Gastrocnemius medialis (tissue), 4 donors: ENCODE measurements around the gene TM4SF1.

Source experiments
- POLR2A ChIP-seq, 2 donors: fragments of 450-650 bp; IDR thresholded peaks; one replicate each; pipeline ENCODE4 v1.6.1; 2017; ENCODE audit warnings: antibody characterized with exemption in 2 of 2, mild to moderate bottlenecking in 2 of 2, moderate library complexity in 2 of 2
- TF ChIP-seq, protein P1 (sequence below), 5 experiments: fragments of 450-650 bp in 3 of 5; fragments of 200-600 bp in 2 of 5; sonication (generic) in 2 of 5; IDR thresholded peaks in 4 of 5; conservative IDR thresholded peaks in 1 of 5; 1 replicate in 4 of 5; 2 replicates in 1 of 5; pipeline ENCODE4 v1.5.1; 2016 to 2019; ENCODE audit warnings: antibody characterized with exemption in 5 of 5, mild to moderate bottlenecking in 3 of 5, moderate library complexity in 3 of 5

DNA sequence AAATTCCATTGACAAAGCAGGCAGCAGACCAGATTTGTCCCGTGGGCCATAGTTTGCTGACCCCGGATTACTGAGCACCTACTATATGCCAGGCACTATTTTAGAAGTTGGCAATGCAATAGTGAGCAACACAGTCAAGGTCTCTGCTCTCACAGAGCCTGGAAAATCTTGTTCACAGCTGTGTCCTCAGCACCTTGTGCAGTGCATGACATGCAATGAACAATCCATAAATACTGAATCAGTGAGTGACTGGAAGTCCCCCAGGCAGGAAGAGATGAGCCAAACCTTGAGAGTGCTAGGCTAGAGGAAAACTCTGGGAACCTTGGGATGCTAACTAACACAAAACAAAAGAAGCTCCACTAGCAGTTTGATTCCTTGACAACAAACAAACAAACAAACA is 14.4 kb downstream of the TM4SF1 start:
- TF ChIP-seq, protein P1, sequence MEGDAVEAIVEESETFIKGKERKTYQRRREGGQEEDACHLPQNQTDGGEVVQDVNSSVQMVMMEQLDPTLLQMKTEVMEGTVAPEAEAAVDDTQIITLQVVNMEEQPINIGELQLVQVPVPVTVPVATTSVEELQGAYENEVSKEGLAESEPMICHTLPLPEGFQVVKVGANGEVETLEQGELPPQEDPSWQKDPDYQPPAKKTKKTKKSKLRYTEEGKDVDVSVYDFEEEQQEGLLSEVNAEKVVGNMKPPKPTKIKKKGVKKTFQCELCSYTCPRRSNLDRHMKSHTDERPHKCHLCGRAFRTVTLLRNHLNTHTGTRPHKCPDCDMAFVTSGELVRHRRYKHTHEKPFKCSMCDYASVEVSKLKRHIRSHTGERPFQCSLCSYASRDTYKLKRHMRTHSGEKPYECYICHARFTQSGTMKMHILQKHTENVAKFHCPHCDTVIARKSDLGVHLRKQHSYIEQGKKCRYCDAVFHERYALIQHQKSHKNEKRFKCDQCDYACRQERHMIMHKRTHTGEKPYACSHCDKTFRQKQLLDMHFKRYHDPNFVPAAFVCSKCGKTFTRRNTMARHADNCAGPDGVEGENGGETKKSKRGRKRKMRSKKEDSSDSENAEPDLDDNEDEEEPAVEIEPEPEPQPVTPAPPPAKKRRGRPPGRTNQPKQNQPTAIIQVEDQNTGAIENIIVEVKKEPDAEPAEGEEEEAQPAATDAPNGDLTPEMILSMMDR (IDR thresholded peaks at IDR 0.05 in 4 of 5, conservative IDR thresholded peaks at IDR 0.05 in 1 of 5), result no peak
- no peak for TF ChIP-seq POLR2A (IDR thresholded peaks at IDR 0.05)
